ENCODE measurements around the gene TSNAXIP1.

DNA sequence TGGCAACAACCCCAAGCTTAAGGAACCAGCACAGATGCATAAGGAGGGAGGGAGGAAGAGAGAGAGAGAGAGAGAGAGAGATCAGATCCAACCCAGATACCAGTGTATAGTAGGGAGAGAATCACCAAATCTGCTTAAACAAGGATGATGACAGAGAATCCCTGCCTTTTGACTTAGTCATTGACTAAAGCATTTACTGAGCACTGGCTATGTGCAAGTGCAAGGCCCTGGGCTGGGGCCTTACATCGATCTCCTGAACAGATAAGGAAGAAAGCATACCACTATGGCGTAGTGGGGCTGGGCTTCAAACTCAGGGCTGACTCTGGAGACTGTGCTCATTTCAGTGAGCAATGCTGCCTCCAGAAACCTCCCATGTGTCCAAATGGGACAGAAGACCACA is 15.8 kb downstream of the TSNAXIP1 start:
- TF ChIP-seq, protein P1, sequence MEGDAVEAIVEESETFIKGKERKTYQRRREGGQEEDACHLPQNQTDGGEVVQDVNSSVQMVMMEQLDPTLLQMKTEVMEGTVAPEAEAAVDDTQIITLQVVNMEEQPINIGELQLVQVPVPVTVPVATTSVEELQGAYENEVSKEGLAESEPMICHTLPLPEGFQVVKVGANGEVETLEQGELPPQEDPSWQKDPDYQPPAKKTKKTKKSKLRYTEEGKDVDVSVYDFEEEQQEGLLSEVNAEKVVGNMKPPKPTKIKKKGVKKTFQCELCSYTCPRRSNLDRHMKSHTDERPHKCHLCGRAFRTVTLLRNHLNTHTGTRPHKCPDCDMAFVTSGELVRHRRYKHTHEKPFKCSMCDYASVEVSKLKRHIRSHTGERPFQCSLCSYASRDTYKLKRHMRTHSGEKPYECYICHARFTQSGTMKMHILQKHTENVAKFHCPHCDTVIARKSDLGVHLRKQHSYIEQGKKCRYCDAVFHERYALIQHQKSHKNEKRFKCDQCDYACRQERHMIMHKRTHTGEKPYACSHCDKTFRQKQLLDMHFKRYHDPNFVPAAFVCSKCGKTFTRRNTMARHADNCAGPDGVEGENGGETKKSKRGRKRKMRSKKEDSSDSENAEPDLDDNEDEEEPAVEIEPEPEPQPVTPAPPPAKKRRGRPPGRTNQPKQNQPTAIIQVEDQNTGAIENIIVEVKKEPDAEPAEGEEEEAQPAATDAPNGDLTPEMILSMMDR (conservative IDR thresholded peaks at IDR 0.05): no peak
- TF ChIP-seq EZH2 (IDR thresholded peaks at IDR 0.05; ENCODE audit: low read depth): no peak
